IMR-90 (cell line): Measurements from ENCODE around the gene TNRC6A. TPM values are rescaled to one million over a fixed set of nuclear protein-coding genes. Genes with fewer than 3 reads are reported as not detected.
A peak's percentile ranks its signal among the peaks of the same experiment; 100 is the strongest.

ENCODE experiments used
- ATAC-seq: fragments of 200-7000 bp; cut with Tn5 transposase; 2 replicates; pipeline ENCODE4 v1.9.1; 2020; ENCODE audit warnings: low read depth, mild to moderate bottlenecking, moderate library complexity
- BruUV-seq: library from RNA; stranded (reverse); fragments of 400-500 nt; replicated peaks from 2 replicates; lab custom pipeline; 2021; lab: Mats Ljungman, UMichigan
- CTCF ChIA-PET: fragments of 300-600 bp; formaldehyde crosslinking; extraction: SDS; loops from one replicate; lab custom pipeline; 2021; ENCODE audit warnings: antibody characterized with exemption; lab: Yijun Ruan, JAX
- POLR2A ChIA-PET: fragments of 300-600 bp; sonication (Branson Sonifier 250); formaldehyde crosslinking; loops from one replicate; lab custom pipeline; 2022; ENCODE audit warnings: antibody characterized with exemption; ENCODE audit not compliant: unreplicated experiment; lab: Charles Lee
- DNase-seq: peaks from one replicate; pipeline ENCODE4 v3.0.0; 2013
- H2AFZ ChIP-seq: replicated peaks from 2 replicates; pipeline ENCODE3; 2013; ENCODE audit warnings: low read length, mild to moderate bottlenecking; ENCODE audit not compliant: poor library complexity
- H2AK5ac ChIP-seq: 2 replicates; pipeline ENCODE4 v1.6.1; 2013; ENCODE audit warnings: low read depth, low read length, inconsistent platforms
- H2AK9ac ChIP-seq: replicated peaks from 2 replicates; pipeline ENCODE3; 2013; ENCODE audit warnings: mild to moderate bottlenecking, low read depth, low read length, moderate library complexity; ENCODE audit not compliant: poor library complexity
- H2BK120ac ChIP-seq: 2 replicates; pipeline ENCODE4 v1.6.1; 2013; ENCODE audit warnings: low read depth, low read length, inconsistent platforms
- H2BK15ac ChIP-seq: 3 replicates; pipeline ENCODE4 v1.6.1; 2013; ENCODE audit warnings: low read depth, low read length, inconsistent platforms
- H2BK20ac ChIP-seq: 2 replicates; pipeline ENCODE4 v1.6.1; 2013; ENCODE audit warnings: low read depth, mild to moderate bottlenecking, inconsistent platforms, low read length, moderate library complexity
- H2BK5ac ChIP-seq: 2 replicates; pipeline ENCODE4 v1.6.1; 2013; ENCODE audit warnings: mild to moderate bottlenecking, low read depth, low read length, inconsistent platforms; ENCODE audit not compliant: poor library complexity, severe bottlenecking
- H3K14ac ChIP-seq: replicated peaks from 2 replicates; pipeline ENCODE4 v1.6.1; 2013; ENCODE audit warnings: low read depth, low read length, inconsistent platforms
- H3K18ac ChIP-seq: 2 replicates; pipeline ENCODE4 v1.6.1; 2013; ENCODE audit warnings: low read depth, low read length, control low read depth
- H3K23ac ChIP-seq: 2 replicates; pipeline ENCODE4 v1.6.1; 2013; ENCODE audit warnings: low read depth, low read length, inconsistent platforms
- H3K27ac ChIP-seq: 2 replicates; pipeline ENCODE4 v1.5.1; 2013; ENCODE audit warnings: mild to moderate bottlenecking, control low read depth, low read length; ENCODE audit not compliant: insufficient read depth
- H3K27me3 ChIP-seq: 2 replicates; pipeline ENCODE4 v1.6.1; 2013; ENCODE audit warnings: low read length; ENCODE audit not compliant: control insufficient read depth, insufficient read depth
- H3K36me3 ChIP-seq: 2 replicates; pipeline ENCODE4 v1.6.1; 2013; ENCODE audit warnings: low read length, mixed read lengths; ENCODE audit not compliant: control insufficient read depth, insufficient read depth
- H3K4ac ChIP-seq: 2 replicates; pipeline ENCODE4 v1.6.1; 2013; ENCODE audit warnings: low read depth, low read length, inconsistent platforms
- H3K4me1 ChIP-seq: 2 replicates; pipeline ENCODE4 v1.6.1; 2013; ENCODE audit warnings: low read length, mixed read lengths; ENCODE audit not compliant: control insufficient read depth, insufficient read depth
- H3K4me2 ChIP-seq: 2 replicates; pipeline ENCODE4 v1.6.1; 2013; ENCODE audit warnings: low read depth, mild to moderate bottlenecking, control low read depth, low read length, moderate library complexity
- H3K4me3 ChIP-seq: 2 replicates; pipeline ENCODE4 v1.5.1; 2013; ENCODE audit warnings: low read depth, mild to moderate bottlenecking, control low read depth, low read length, moderate library complexity; ENCODE audit not compliant: insufficient read depth
- H3K56ac ChIP-seq: 2 replicates; pipeline ENCODE4 v1.6.1; 2013; ENCODE audit warnings: low read length, inconsistent platforms; ENCODE audit not compliant: insufficient read depth; ENCODE audit errors: extremely low read depth
- H3K79me1 ChIP-seq, 2 experiments: 2 replicates each; pipeline ENCODE4 v1.6.1; 2013; ENCODE audit warnings: low read length in 2 of 2, inconsistent platforms in 1 of 2, low read depth in 1 of 2
- H3K9ac ChIP-seq: 2 replicates; pipeline ENCODE4 v1.6.1; 2013; ENCODE audit warnings: low read depth, low read length, control low read depth
- H3K9me1 ChIP-seq: 2 replicates; pipeline ENCODE4 v1.6.1; 2013; ENCODE audit warnings: low read length, inconsistent platforms; ENCODE audit not compliant: insufficient read depth
- H3K9me3 ChIP-seq: 2 replicates; pipeline ENCODE4 v1.6.1; 2013; ENCODE audit warnings: low read length; ENCODE audit not compliant: control insufficient read depth, insufficient read depth
- H4K20me1 ChIP-seq: 2 replicates; pipeline ENCODE4 v1.6.1; 2013; ENCODE audit warnings: low read length, inconsistent platforms; ENCODE audit not compliant: insufficient read depth
- H4K5ac ChIP-seq: 2 replicates; pipeline ENCODE4 v1.6.1; 2013; ENCODE audit warnings: mild to moderate bottlenecking, low read depth, low read length, control low read depth
- H4K8ac ChIP-seq, 2 experiments: 2 replicates each; pipeline ENCODE4 v1.6.1; 2013; ENCODE audit warnings: low read depth in 2 of 2, low read length in 2 of 2, control low read depth in 1 of 2, inconsistent platforms in 1 of 2
- H4K91ac ChIP-seq: 2 replicates; pipeline ENCODE4 v1.6.1; 2013; ENCODE audit warnings: low read depth, low read length, inconsistent platforms; ENCODE audit not compliant: insufficient read depth
- CEBPB ChIP-seq: IDR thresholded peaks from 2 replicates; pipeline ENCODE4 v1.6.1; 2012; ENCODE audit warnings: low read depth, low read length, improper control_type of control experiment
- CTCF ChIP-seq: conservative IDR thresholded peaks from 2 replicates; pipeline ENCODE4 v1.5.1; 2012; ENCODE audit warnings: mild to moderate bottlenecking, low read depth, low read length, improper control_type of control experiment
- ELK1 ChIP-seq: fragments of 150-350 bp; IDR thresholded peaks from 2 replicates; pipeline ENCODE4 v1.6.1; 2016; ENCODE audit warnings: low read depth, mild to moderate bottlenecking, low read length, moderate library complexity, borderline replicate concordance
- MAFK ChIP-seq: IDR thresholded peaks from 2 replicates; pipeline ENCODE4 v1.6.1; 2012; ENCODE audit warnings: low read depth, low read length, improper control_type of control experiment
- MAZ ChIP-seq: IDR thresholded peaks from 2 replicates; pipeline ENCODE4 v1.6.1; 2012; ENCODE audit warnings: low read depth, mild to moderate bottlenecking, low read length, improper control_type of control experiment, moderate library complexity, borderline replicate concordance
- RAD21 ChIP-seq: IDR thresholded peaks from 2 replicates; pipeline ENCODE4 v1.6.1; 2012; ENCODE audit warnings: low read length, improper control_type of control experiment
- RCOR1 ChIP-seq: IDR thresholded peaks from 2 replicates; pipeline ENCODE4 v1.6.1; 2012; ENCODE audit warnings: mild to moderate bottlenecking, low read length, improper control_type of control experiment; ENCODE audit not compliant: insufficient replicate concordance
- RFX5 ChIP-seq: IDR thresholded peaks from 2 replicates; pipeline ENCODE4 v1.8.0; 2012; ENCODE audit warnings: low read depth, mild to moderate bottlenecking, low read length, moderate library complexity
- SMC3 ChIP-seq: fragments of 150-350 bp; IDR thresholded peaks from 2 replicates; pipeline ENCODE4 v1.6.1; 2016; ENCODE audit warnings: low read depth, mild to moderate bottlenecking, antibody characterized with exemption, low read length, moderate library complexity
- USF2 ChIP-seq: fragments of 150-350 bp; IDR thresholded peaks from 2 replicates; pipeline ENCODE4 v1.6.1; 2017; ENCODE audit warnings: mild to moderate bottlenecking, antibody characterized with exemption, low read length, low read depth
- WGBS, 2 experiments: methylation state at CpG; one replicate each; pipeline versions ENCODE4 v1.1.5 to v1.1.7; 2013; ENCODE audit warnings: missing lambda C conversion rate in 2 of 2; ENCODE audit not compliant: insufficient read length in 1 of 2; ENCODE audit errors: extremely low coverage in 2 of 2; 5-methylcytosine and 5-hydroxymethylcytosine counted together
- dilution Hi-C: fragments of 300-500 bp; cut with HindIII; formaldehyde crosslinking; loops from one replicate; pipeline ENCODE4 v1.14.3; 2018; ENCODE audit warnings: low sequenced_read_pairs; ENCODE audit not compliant: unreplicated experiment
- in situ Hi-C: fragments of 300-500 bp; cut with MboI; formaldehyde crosslinking; loops from 3 replicates; pipeline ENCODE4 v1.14.3; 2019; ENCODE audit warnings: low sequenced_read_pairs, inconsistent platforms, mixed read lengths
- intact Hi-C: fragments of 100-400 bp; cut with micrococcal nuclease; formaldehyde crosslinking; loops from 2 replicates; pipeline ENCODE4 v1.10.0; 2022
- polyA plus RNA-seq, 3 experiments: library from polyadenylated mRNA; depleted of rRNA; stranded (reverse); fragments of >200 nt; gene quantifications; 2 replicates each; pipeline ENCODE4 v1.2.3, GENCODE V29; 2012; ENCODE audit warnings: low replicate concordance in 1 of 3
- total RNA-seq: library from RNA; depleted of rRNA; stranded (reverse); fragments of >200 nt; gene quantifications from 2 replicates; pipeline ENCODE4 v1.2.3, GENCODE V29; 2012

The TNRC6A gene
- total and polyA plus RNA-seq, 2 of the 4 experiments (the other 2 are of a cell fraction), result 32.4 to 42.3 TPM

- Histone ChIP-seq H2BK15ac (peak overlapping the region; percentile 96), H3K18ac (peak overlapping the region; percentile 73), H3K79me1 (no peaks in the 10 kb centered on the region), H2AK5ac (peak overlapping the region; percentile 74), H4K5ac (peak overlapping the region; percentile 85), H3K14ac (peak overlapping the region; percentile 62), H4K8ac (peak overlapping the region; percentile 58 to 92), H2BK5ac (peak overlapping the region; percentile 80), H2AFZ (peak overlapping the region; percentile 87), H3K4me2 (peak overlapping the region; percentile 66), H3K4me3 (no peak overlapping the region), H3K27me3 (no peaks in the 10 kb centered on the region), H3K27ac (peak overlapping the region; percentile 76), H2BK20ac (peak overlapping the region; percentile 87), H3K23ac (peak overlapping the region; percentile 77; the same call in 1 of the 2 replicates), H2BK120ac (peak overlapping the region; percentile 89), H2AK9ac (peak overlapping the region; percentile 33), H3K9me3 (no peaks in the 10 kb centered on the region), H3K9me1 (peaks cover 12% of the 10 kb centered on the region; the same call in 1 of the 2 replicates), H3K56ac (peak overlapping the region; percentile 70), H3K4ac (peak overlapping the region; percentile 71), H4K91ac (peak overlapping the region; percentile 72), H3K36me3 (no peaks in the 10 kb centered on the region), H3K4me1 (peaks cover 13% of the 10 kb centered on the region), H4K20me1 (no peaks in the 10 kb centered on the region), H3K9ac (no peak overlapping the region)
- no TSS peak for BruUV-seq
- CTCF ChIA-PET, result no interaction called here
- intact Hi-C loops (loop anchor here (2.0 to 5.0 kb wide), 2 partner anchors 15 to 38 kb away; no protein-coding TSS in a partner anchor), dilution Hi-C loops (no loop called here), in situ Hi-C loops (no loop called here)
- POLR2A ChIA-PET, result no interaction called here
- WGBS, 2 experiments, result 56% methylated on average over 5 of the region's 15 CpGs; no CpG with 5 or more reads in 1 of the 2 experiments
- ATAC-seq (peak; percentile 64), DNase-seq (peak; percentile 82)
- TF ChIP-seq CEBPB (no peak), RFX5 (no peak), RCOR1 (no peak), SMC3 (no peak), USF2 (no peak), CTCF (no peak), ELK1 (no peak), RAD21 (no peak), MAFK (no peak), MAZ (no peak)
These were observed 43.7 kb upstream of the TNRC6A start for GRCh38 chr16:24685539-24686432.
